Measurements from ENCODE around the gene RESF1. TPM values are rescaled to one million over a fixed set of nuclear protein-coding genes. Genes with fewer than 3 reads are reported as not detected.

The RESF1 gene
- total RNA-seq, 1 donor from 2014 or later, result 113 TPM

GRCh38 chr12:32000373-32001005 is 41.3 kb downstream of the RESF1 start:
- no peak overlapping the region for H3K27ac ChIP-seq
- H3K36me3 ChIP-seq, result peaks cover 10% of the 10 kb centered on the region
- Mint-ChIP-seq H3K27ac (no peak overlapping the region), H3K36me3 (peaks cover 12% of the 10 kb centered on the region), H3K4me3 (no peak overlapping the region), H3K27me3 (ENCODE audit: insufficient read depth, low read depth) (peaks cover 6% of the 10 kb centered on the region), H3K4me1 (no peaks in the 10 kb centered on the region), H3K9me3 (no peaks in the 10 kb centered on the region)
- H4K20me1 ChIP-seq (ENCODE audit: low read depth), result no peaks in the 10 kb centered on the region
- H3K9ac ChIP-seq, result no peak overlapping the region
- TF ChIP-seq CTCF (IDR thresholded peaks at IDR 0.05) (no peak), EZH2 (IDR thresholded peaks at IDR 0.05) (no peak), EZH2phosphoT487 (IDR thresholded peaks at IDR 0.05) (no peak)
- no peak overlapping the region for H3K4me2 ChIP-seq
- DNase-seq (ENCODE audit: low spot score), result no peak
- no peak overlapping the region for H3K4me3 ChIP-seq
- peaks cover 3% of the 10 kb centered on the region for H3F3A ChIP-seq (ENCODE audit: low read depth)
- H2AFZ ChIP-seq (replicated peaks), result no peak overlapping the region
- H3K27me3 ChIP-seq, result no peaks in the 10 kb centered on the region
- H3K4me1 ChIP-seq, result no peaks in the 10 kb centered on the region
- no peaks in the 10 kb centered on the region for H3K9me3 ChIP-seq (ENCODE audit: low read depth)
- no peaks in the 10 kb centered on the region for H3K79me2 ChIP-seq (ENCODE audit: low read depth)

- Histone ChIP-seq H4K20me1 (ENCODE audit: low read depth) (no peaks in the 10 kb centered on the region), H3K36me3 (no peaks in the 10 kb centered on the region), H3K79me2 (ENCODE audit: low read depth) (no peaks in the 10 kb centered on the region), H3K4me2 (no peak overlapping the region), H3K27me3 (no peaks in the 10 kb centered on the region), H3K9ac (no peak overlapping the region), H3K4me3 (no peak overlapping the region), H2AFZ (replicated peaks) (no peak overlapping the region), H3F3A (ENCODE audit: low read depth) (peaks cover 3% of the 10 kb centered on the region), H3K4me1 (no peaks in the 10 kb centered on the region), H3K27ac (no peak overlapping the region), H3K9me3 (ENCODE audit: low read depth) (no peaks in the 10 kb centered on the region)
- Mint-ChIP-seq H3K9me3 (no peaks in the 10 kb centered on the region), H3K27me3 (ENCODE audit: insufficient read depth, low read depth) (peaks cover 3% of the 10 kb centered on the region), H3K4me3 (no peak overlapping the region), H3K36me3 (peaks cover 10% of the 10 kb centered on the region), H3K4me1 (no peaks in the 10 kb centered on the region), H3K27ac (no peak overlapping the region)
- no peak for DNase-seq (ENCODE audit: low spot score)
- TF ChIP-seq EZH2phosphoT487 (IDR thresholded peaks at IDR 0.05) (no peak), EZH2 (IDR thresholded peaks at IDR 0.05) (no peak), CTCF (IDR thresholded peaks at IDR 0.05) (no peak)
These were observed 43.8 kb downstream of the RESF1 start for GRCh38 chr12:32002848-32003493.

- Histone ChIP-seq H3K4me3 (no peak overlapping the region), H3K79me2 (ENCODE audit: low read depth) (no peaks in the 10 kb centered on the region), H3K4me2 (no peak overlapping the region), H3K9ac (no peak overlapping the region), H3K4me1 (no peaks in the 10 kb centered on the region), H3F3A (ENCODE audit: low read depth) (peaks cover 3% of the 10 kb centered on the region), H4K20me1 (ENCODE audit: low read depth) (no peaks in the 10 kb centered on the region), H3K36me3 (no peaks in the 10 kb centered on the region), H2AFZ (replicated peaks) (no peak overlapping the region), H3K27ac (no peak overlapping the region), H3K27me3 (no peaks in the 10 kb centered on the region), H3K9me3 (ENCODE audit: low read depth) (no peaks in the 10 kb centered on the region)
- H3K27ac Mint-ChIP-seq, result no peak overlapping the region
- peaks cover 10% of the 10 kb centered on the region for H3K36me3 Mint-ChIP-seq
- no peaks in the 10 kb centered on the region for H3K4me1 Mint-ChIP-seq
- no peak for TF ChIP-seq EZH2 (IDR thresholded peaks at IDR 0.05)
- no peak for TF ChIP-seq EZH2phosphoT487 (IDR thresholded peaks at IDR 0.05)
- no peak for DNase-seq (ENCODE audit: low spot score)
- no peaks in the 10 kb centered on the region for H3K9me3 Mint-ChIP-seq
- H3K4me3 Mint-ChIP-seq, result no peak overlapping the region
- H3K27me3 Mint-ChIP-seq (ENCODE audit: insufficient read depth, low read depth), result peaks cover 3% of the 10 kb centered on the region
These were observed 44.4 kb downstream of the RESF1 start for GRCh38 chr12:32003654-32004053.

Data from neural progenitor cell (in vitro differentiated cells).